ENCODE results near the gene RBM20.

Gene RBM20

GRCh38 chr10:110777017-110777416 is 132.9 kb downstream of the RBM20 start:
- Histone ChIP-seq H3K9ac (ENCODE audit: low read length in 2 of 2) (no peak overlapping the region), H3K36me3 (ENCODE audit: control insufficient read depth in 2 of 2, insufficient read depth in 2 of 2, low read length in 2 of 2) (no peaks in the 10 kb centered on the region), H3K4me1 (ENCODE audit: control insufficient read depth, insufficient read depth, low read length) (no peaks in the 10 kb centered on the region), H3K9me3 (ENCODE audit: control insufficient read depth in 2 of 2, low read length in 2 of 2) (no peaks in the 10 kb centered on the region), H3K27me3 (ENCODE audit: control insufficient read depth in 1 of 2, insufficient read depth in 2 of 2, low read length in 2 of 2) (no peaks in the 10 kb centered on the region), H3K27ac (ENCODE audit: low read length) (no peak overlapping the region), H3K4me3 (ENCODE audit: low read length in 2 of 2) (no peak overlapping the region)

GRCh38 chr10:110777661-110778060 is 133.5 kb downstream of the RBM20 start:
- Histone ChIP-seq H3K9ac (ENCODE audit: low read length in 2 of 2) (no peak overlapping the region), H3K27me3 (ENCODE audit: control insufficient read depth in 1 of 2, insufficient read depth in 2 of 2, low read length in 2 of 2) (no peaks in the 10 kb centered on the region), H3K27ac (ENCODE audit: low read length) (no peak overlapping the region), H3K36me3 (ENCODE audit: control insufficient read depth in 2 of 2, insufficient read depth in 2 of 2, low read length in 2 of 2) (no peaks in the 10 kb centered on the region), H3K9me3 (ENCODE audit: control insufficient read depth in 2 of 2, low read length in 2 of 2) (no peaks in the 10 kb centered on the region), H3K4me1 (ENCODE audit: control insufficient read depth, insufficient read depth, low read length) (no peaks in the 10 kb centered on the region), H3K4me3 (ENCODE audit: low read length in 2 of 2) (no peak overlapping the region)

GRCh38 chr10:110778211-110778610 is 134.1 kb downstream of the RBM20 start:
- no peaks in the 10 kb centered on the region for H3K27me3 ChIP-seq (ENCODE audit: control insufficient read depth in 1 of 2, insufficient read depth in 2 of 2, low read length in 2 of 2)
- H3K4me1 ChIP-seq (ENCODE audit: control insufficient read depth, insufficient read depth, low read length), result no peaks in the 10 kb centered on the region
- no peak overlapping the region for H3K4me3 ChIP-seq (ENCODE audit: low read length in 2 of 2)
- H3K27ac ChIP-seq (ENCODE audit: low read length), result no peak overlapping the region
- H3K36me3 ChIP-seq (ENCODE audit: control insufficient read depth in 2 of 2, insufficient read depth in 2 of 2, low read length in 2 of 2), result no peaks in the 10 kb centered on the region
- H3K9me3 ChIP-seq (ENCODE audit: control insufficient read depth in 2 of 2, low read length in 2 of 2), result no peaks in the 10 kb centered on the region
- no peak overlapping the region for H3K9ac ChIP-seq (ENCODE audit: low read length in 2 of 2)

GRCh38 chr10:110779489-110779888 is 135.4 kb downstream of the RBM20 start:
- no peaks in the 10 kb centered on the region for H3K9me3 ChIP-seq (ENCODE audit: control insufficient read depth in 2 of 2, low read length in 2 of 2)
- peaks cover 5% of the 10 kb centered on the region for H3K4me1 ChIP-seq (ENCODE audit: control insufficient read depth, insufficient read depth, low read length)
- H3K27ac ChIP-seq (ENCODE audit: low read length), result no peak overlapping the region
- H3K9ac ChIP-seq (ENCODE audit: low read length in 2 of 2), result no peak overlapping the region
- H3K36me3 ChIP-seq (ENCODE audit: control insufficient read depth in 2 of 2, insufficient read depth in 2 of 2, low read length in 2 of 2), result no peaks in the 10 kb centered on the region
- no peak overlapping the region for H3K4me3 ChIP-seq (ENCODE audit: low read length in 2 of 2)
- no peaks in the 10 kb centered on the region for H3K27me3 ChIP-seq (ENCODE audit: control insufficient read depth in 1 of 2, insufficient read depth in 2 of 2, low read length in 2 of 2)

- no peak overlapping the region for H3K9ac ChIP-seq (ENCODE audit: low read length in 2 of 2)
- H3K4me3 ChIP-seq (ENCODE audit: low read length in 2 of 2), result no peak overlapping the region
- peaks cover 9% of the 10 kb centered on the region for H3K4me1 ChIP-seq (ENCODE audit: control insufficient read depth, insufficient read depth, low read length)
These were observed 136.6 kb downstream of the RBM20 start for GRCh38 chr10:110780704-110781103.

GRCh38 chr10:110781139-110781538 is 137.0 kb downstream of the RBM20 start:
- Histone ChIP-seq H3K9ac (ENCODE audit: low read length in 2 of 2) (no peak overlapping the region), H3K27me3 (ENCODE audit: control insufficient read depth in 1 of 2, insufficient read depth in 2 of 2, low read length in 2 of 2) (no peaks in the 10 kb centered on the region), H3K4me3 (ENCODE audit: low read length in 2 of 2) (no peak overlapping the region), H3K9me3 (ENCODE audit: control insufficient read depth in 2 of 2, low read length in 2 of 2) (no peaks in the 10 kb centered on the region), H3K27ac (ENCODE audit: low read length) (no peak overlapping the region), H3K4me1 (ENCODE audit: control insufficient read depth, insufficient read depth, low read length) (peaks cover 10% of the 10 kb centered on the region), H3K36me3 (ENCODE audit: control insufficient read depth in 2 of 2, insufficient read depth in 2 of 2, low read length in 2 of 2) (no peaks in the 10 kb centered on the region)

More at GRCh38 chr10:110780704-110781103, 136.6 kb downstream of the RBM20 start:
- Histone ChIP-seq H3K27me3 (ENCODE audit: control insufficient read depth in 1 of 2, insufficient read depth in 2 of 2, low read length in 2 of 2) (no peaks in the 10 kb centered on the region), H3K9me3 (ENCODE audit: control insufficient read depth in 2 of 2, low read length in 2 of 2) (no peaks in the 10 kb centered on the region), H3K27ac (ENCODE audit: low read length) (no peak overlapping the region), H3K36me3 (ENCODE audit: control insufficient read depth in 2 of 2, insufficient read depth in 2 of 2, low read length in 2 of 2) (no peaks in the 10 kb centered on the region)

GRCh38 chr10:110782616-110783015 is 138.5 kb downstream of the RBM20 start:
- H3K4me1 ChIP-seq (ENCODE audit: control insufficient read depth, insufficient read depth, low read length), result peaks cover 10% of the 10 kb centered on the region
- no peak overlapping the region for H3K27ac ChIP-seq (ENCODE audit: low read length)
- H3K27me3 ChIP-seq (ENCODE audit: control insufficient read depth in 1 of 2, insufficient read depth in 2 of 2, low read length in 2 of 2), result no peaks in the 10 kb centered on the region
- H3K9ac ChIP-seq (ENCODE audit: low read length in 2 of 2), result no peak overlapping the region
- no peaks in the 10 kb centered on the region for H3K36me3 ChIP-seq (ENCODE audit: control insufficient read depth in 2 of 2, insufficient read depth in 2 of 2, low read length in 2 of 2)
- H3K9me3 ChIP-seq (ENCODE audit: control insufficient read depth in 2 of 2, low read length in 2 of 2), result no peaks in the 10 kb centered on the region
- H3K4me3 ChIP-seq (ENCODE audit: low read length in 2 of 2), result no peak overlapping the region

- Histone ChIP-seq H3K27me3 (ENCODE audit: control insufficient read depth in 1 of 2, insufficient read depth in 2 of 2, low read length in 2 of 2) (no peaks in the 10 kb centered on the region), H3K36me3 (ENCODE audit: control insufficient read depth in 2 of 2, insufficient read depth in 2 of 2, low read length in 2 of 2) (no peaks in the 10 kb centered on the region), H3K9me3 (ENCODE audit: control insufficient read depth in 2 of 2, low read length in 2 of 2) (no peaks in the 10 kb centered on the region), H3K4me1 (ENCODE audit: control insufficient read depth, insufficient read depth, low read length) (peaks cover 10% of the 10 kb centered on the region), H3K9ac (ENCODE audit: low read length in 2 of 2) (no peak overlapping the region), H3K4me3 (ENCODE audit: low read length in 2 of 2) (no peak overlapping the region), H3K27ac (ENCODE audit: low read length) (no peak overlapping the region)
These were observed 139.5 kb downstream of the RBM20 start for GRCh38 chr10:110783509-110784107.

GRCh38 chr10:110784198-110784597 is 140.1 kb downstream of the RBM20 start:
- no peaks in the 10 kb centered on the region for H3K27me3 ChIP-seq (ENCODE audit: control insufficient read depth in 1 of 2, insufficient read depth in 2 of 2, low read length in 2 of 2)
- H3K4me3 ChIP-seq (ENCODE audit: low read length in 2 of 2), result no peak overlapping the region
- no peaks in the 10 kb centered on the region for H3K9me3 ChIP-seq (ENCODE audit: control insufficient read depth in 2 of 2, low read length in 2 of 2)
- no peak overlapping the region for H3K9ac ChIP-seq (ENCODE audit: low read length in 2 of 2)
- H3K27ac ChIP-seq (ENCODE audit: low read length), result no peak overlapping the region
- H3K36me3 ChIP-seq (ENCODE audit: control insufficient read depth in 2 of 2, insufficient read depth in 2 of 2, low read length in 2 of 2), result no peaks in the 10 kb centered on the region
- H3K4me1 ChIP-seq (ENCODE audit: control insufficient read depth, insufficient read depth, low read length), result peaks cover 10% of the 10 kb centered on the region

GRCh38 chr10:110786172-110786571 is 142.0 kb downstream of the RBM20 start:
- Histone ChIP-seq H3K27ac (ENCODE audit: low read length) (no peak overlapping the region), H3K4me1 (ENCODE audit: control insufficient read depth, insufficient read depth, low read length) (peaks cover 14% of the 10 kb centered on the region)

GRCh38 chr10:110788620-110789385 is 144.7 kb downstream of the RBM20 start:
- no peaks in the 10 kb centered on the region for H3K9me3 ChIP-seq (ENCODE audit: control insufficient read depth in 2 of 2, low read length in 2 of 2)
- no peaks in the 10 kb centered on the region for H3K27me3 ChIP-seq (ENCODE audit: control insufficient read depth in 1 of 2, insufficient read depth in 2 of 2, low read length in 2 of 2)
- H3K4me1 ChIP-seq (ENCODE audit: control insufficient read depth, insufficient read depth, low read length), result peaks cover 35% of the 10 kb centered on the region
- no peak overlapping the region for H3K4me3 ChIP-seq (ENCODE audit: low read length in 2 of 2)
- no peaks in the 10 kb centered on the region for H3K36me3 ChIP-seq (ENCODE audit: control insufficient read depth in 2 of 2, insufficient read depth in 2 of 2, low read length in 2 of 2)
- no peak overlapping the region for H3K9ac ChIP-seq (ENCODE audit: low read length in 2 of 2)
- H3K27ac ChIP-seq (ENCODE audit: low read length), result no peak overlapping the region

More at GRCh38 chr10:110786172-110786571, 142.0 kb downstream of the RBM20 start:
- Histone ChIP-seq H3K9me3 (ENCODE audit: control insufficient read depth in 2 of 2, low read length in 2 of 2) (no peaks in the 10 kb centered on the region), H3K9ac (ENCODE audit: low read length in 2 of 2) (no peak overlapping the region), H3K4me3 (ENCODE audit: low read length in 2 of 2) (no peak overlapping the region), H3K27me3 (ENCODE audit: control insufficient read depth in 1 of 2, insufficient read depth in 2 of 2, low read length in 2 of 2) (no peaks in the 10 kb centered on the region), H3K36me3 (ENCODE audit: control insufficient read depth in 2 of 2, insufficient read depth in 2 of 2, low read length in 2 of 2) (no peaks in the 10 kb centered on the region)
